Measurements from ENCODE around the gene B3GAT3.
"Not testable (repeated sequence)": the region's sequence is repeated elsewhere in the genome, so short reads cannot be mapped to it uniquely, and the experiment has no call there.

B3GAT3 gene

GRCh38 chr11:62603776-62604299 lies 17.9 kb downstream of the B3GAT3 start:
- DNase-seq, result no peak

- no peak for DNase-seq
These were observed 18.7 kb downstream of the B3GAT3 start for GRCh38 chr11:62603072-62603408.

GRCh38 chr11:62602141-62603071 lies 19.4 kb downstream of the B3GAT3 start:
- no peak for DNase-seq

GRCh38 chr11:62601372-62602140 lies 20.2 kb downstream of the B3GAT3 start, which contains the start of gene MTA2:
Gene MTA2 (minus strand): TSS chr11:62601865. CDS start chr11:62601450, 415 bp downstream.
- peak; percentile 99 for DNase-seq

- DNase-seq, result peak; percentile 28
These were observed 20.7 kb downstream of the B3GAT3 start for GRCh38 chr11:62601122-62601371.

GRCh38 chr11:62600367-62601121 lies 21.2 kb downstream of the B3GAT3 start:
- no peak for DNase-seq

- no peak for DNase-seq
These were observed 21.9 kb downstream of the B3GAT3 start for GRCh38 chr11:62599901-62600300.

GRCh38 chr11:62599069-62599696 lies 22.6 kb downstream of the B3GAT3 start:
- peak; percentile 96 for DNase-seq

- DNase-seq, result no peak
These were observed 26.7 kb downstream of the B3GAT3 start for GRCh38 chr11:62595124-62595523.

GRCh38 chr11:62593434-62594044 lies 28.2 kb downstream of the B3GAT3 start:
- peak; percentile 76 for DNase-seq

GRCh38 chr11:62592989-62593421 lies 28.8 kb downstream of the B3GAT3 start:
- DNase-seq, result no peak

GRCh38 chr11:62592146-62592815 lies 29.5 kb downstream of the B3GAT3 start:
- DNase-seq, result no peak

GRCh38 chr11:62591448-62592145 lies 30.2 kb downstream of the B3GAT3 start, which contains the start of gene TUT1:
Gene TUT1 (minus strand): TSS chr11:62591523. CDS start chr11:62591485, 38 bp downstream.
- DNase-seq, result peak; percentile 94

GRCh38 chr11:62588966-62589637 lies 32.7 kb downstream of the B3GAT3 start:
- DNase-seq, result no peak

- not testable (repeated sequence) for DNase-seq
These were observed 36.4 kb downstream of the B3GAT3 start for GRCh38 chr11:62585356-62585755.

GRCh38 chr11:62581735-62582134 lies 40.1 kb downstream of the B3GAT3 start:
- DNase-seq, result not testable (repeated sequence)

- no peak for DNase-seq
These were observed 40.6 kb downstream of the B3GAT3 start for GRCh38 chr11:62580959-62581715.

GRCh38 chr11:62579252-62579651 lies 42.5 kb downstream of the B3GAT3 start:
- DNase-seq, result no peak

- DNase-seq, result no peak
These were observed 43.2 kb downstream of the B3GAT3 start for GRCh38 chr11:62578541-62578940.

Measured in activated gamma-delta T cell treated with Interleukin-2 at 50 U/mL for 16 hours (primary cell).